Hematopoietic multipotent progenitor cell treated with erythropoietin and hydrocortisone succinate and interleukin-3 and kit ligand, for 15 days (in vitro differentiated cells): Measurements from ENCODE around the gene PPP2R2C.

Experiments used
- DNase-seq: peaks from one replicate; pipeline ENCODE4 v3.0.0-alpha.2; 2015; ENCODE audit warnings: low spot score

The PPP2R2C gene

DNA sequence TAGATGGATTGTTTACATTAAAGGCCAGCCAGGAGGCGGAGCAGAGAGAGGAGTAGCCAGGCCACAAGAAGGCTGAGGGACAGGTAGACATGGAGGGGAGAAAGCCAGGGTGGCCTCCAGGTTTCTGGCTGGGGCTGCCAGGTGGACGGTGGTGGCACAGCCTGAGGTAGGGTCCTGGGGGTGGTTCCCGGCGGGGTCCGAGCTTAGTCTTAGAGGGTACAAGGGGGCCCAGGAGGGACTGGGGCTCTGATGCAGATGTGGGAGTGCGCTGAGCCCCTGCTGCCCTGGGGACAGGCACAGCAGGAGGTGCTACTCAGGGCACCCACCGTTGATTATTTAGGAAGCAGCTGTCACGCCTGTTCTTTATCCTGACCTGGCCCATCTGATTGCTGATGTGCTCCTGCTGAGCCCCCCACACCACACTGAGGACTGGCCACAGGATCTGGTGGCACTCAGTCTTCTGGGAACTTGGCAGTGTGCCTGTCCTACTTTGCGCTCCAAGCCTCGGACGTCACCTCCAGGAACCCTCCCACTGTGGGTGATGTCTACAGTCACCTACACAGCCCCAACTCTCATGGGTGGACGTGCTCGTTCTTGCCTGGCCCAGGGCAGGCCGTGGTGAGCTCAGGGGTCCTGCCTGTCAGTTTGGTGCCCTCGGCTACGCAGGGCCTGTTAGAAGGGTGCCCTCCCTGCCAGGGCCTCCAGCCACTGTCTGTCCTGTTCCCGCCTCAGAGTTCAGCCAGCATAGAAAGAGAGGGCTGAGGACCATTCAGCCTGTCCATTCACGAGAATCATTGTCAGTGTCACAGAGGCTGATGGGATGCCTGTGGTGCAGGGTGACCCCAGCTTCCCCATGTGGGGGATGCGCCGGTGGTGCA, 190.7 kb downstream of the PPP2R2C start:
- no peak for DNase-seq

DNA sequence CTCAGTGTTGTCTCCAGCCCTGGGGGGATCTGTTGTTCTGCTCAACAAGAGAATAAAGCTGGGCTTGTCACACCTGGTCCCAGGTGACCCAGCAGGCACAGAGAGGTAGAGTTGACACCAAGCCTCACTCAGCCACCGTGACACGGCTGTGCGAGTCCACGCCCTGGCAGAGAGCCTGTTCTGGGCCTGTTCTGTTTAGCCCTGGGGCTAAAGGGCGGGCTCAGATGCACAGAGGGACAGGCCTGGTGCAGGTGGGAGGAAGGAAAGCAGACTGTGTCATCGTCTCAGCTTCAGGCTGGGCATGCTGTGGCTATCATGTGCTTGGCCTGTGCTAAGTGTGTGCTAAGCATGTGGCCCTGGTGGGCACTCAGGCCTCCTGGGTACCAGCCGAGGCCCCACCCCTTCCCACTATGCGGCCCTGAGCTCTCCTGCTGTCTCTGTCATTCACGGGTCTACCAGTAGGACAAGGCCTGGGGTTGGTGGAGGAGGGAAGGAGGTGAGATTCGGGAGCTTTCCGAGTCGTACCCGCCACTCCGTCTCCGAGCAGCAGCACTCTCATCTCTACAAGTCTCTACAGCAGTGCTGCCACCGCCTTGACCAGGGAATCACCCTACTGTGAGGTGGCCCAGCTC, 191.9 kb downstream of the PPP2R2C start:
- no peak for DNase-seq

DNA sequence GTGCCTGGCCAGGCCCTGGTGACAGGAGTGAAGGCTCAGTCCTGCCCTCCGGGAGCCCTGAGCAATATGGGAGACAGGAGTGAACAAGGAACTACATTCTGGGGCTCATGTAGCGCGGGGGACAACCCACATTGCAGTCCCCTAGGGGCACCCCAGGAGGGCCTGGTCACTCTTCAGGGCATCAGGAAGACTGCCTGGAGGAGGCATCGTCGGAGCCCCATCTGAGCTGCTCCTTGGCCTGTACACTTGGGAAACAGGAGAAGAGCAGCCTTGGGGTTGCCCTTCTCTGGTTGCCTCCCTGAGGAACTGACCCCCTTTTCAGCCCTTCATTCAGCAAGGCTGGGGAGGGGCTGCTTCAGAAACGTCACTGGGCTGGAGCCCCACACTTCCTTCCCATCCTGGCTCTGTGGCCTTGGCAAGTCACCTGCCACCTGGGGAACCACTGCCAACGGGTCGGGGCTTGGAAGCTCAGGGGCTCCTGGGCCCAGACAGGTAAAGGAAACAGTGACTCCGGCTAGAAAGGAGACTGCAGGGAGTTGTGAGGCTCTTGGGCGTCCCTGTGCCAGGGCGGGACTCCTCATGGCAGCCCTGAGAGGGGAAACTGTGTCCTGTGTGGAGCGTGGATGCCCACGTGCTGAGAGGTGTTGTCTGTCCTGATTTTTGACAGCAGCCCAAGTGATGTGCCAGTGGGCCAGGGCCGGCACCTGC, 192.7 kb downstream of the PPP2R2C start:
- DNase-seq, result no peak

DNA sequence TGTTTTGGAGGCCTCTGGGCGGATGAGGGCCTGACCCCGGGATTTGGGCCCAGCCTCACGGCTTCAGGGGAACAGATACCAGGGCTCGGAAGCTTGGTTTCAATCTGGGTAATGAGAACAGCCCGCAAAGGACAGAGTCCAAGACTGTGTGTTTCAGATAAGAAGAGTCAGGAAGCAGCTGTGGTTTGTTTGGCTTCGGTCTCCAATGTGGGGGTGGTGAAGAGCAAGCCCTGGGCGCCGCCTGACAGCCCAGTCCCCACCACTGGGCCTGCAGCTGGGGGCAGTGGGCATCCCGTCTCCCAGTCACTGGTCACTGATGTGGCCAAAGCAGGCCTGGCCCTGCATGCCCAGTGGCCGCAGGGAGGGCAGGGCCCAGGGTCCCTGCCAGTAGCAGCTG, 193.6 kb downstream of the PPP2R2C start:
- DNase-seq, result no peak

DNA sequence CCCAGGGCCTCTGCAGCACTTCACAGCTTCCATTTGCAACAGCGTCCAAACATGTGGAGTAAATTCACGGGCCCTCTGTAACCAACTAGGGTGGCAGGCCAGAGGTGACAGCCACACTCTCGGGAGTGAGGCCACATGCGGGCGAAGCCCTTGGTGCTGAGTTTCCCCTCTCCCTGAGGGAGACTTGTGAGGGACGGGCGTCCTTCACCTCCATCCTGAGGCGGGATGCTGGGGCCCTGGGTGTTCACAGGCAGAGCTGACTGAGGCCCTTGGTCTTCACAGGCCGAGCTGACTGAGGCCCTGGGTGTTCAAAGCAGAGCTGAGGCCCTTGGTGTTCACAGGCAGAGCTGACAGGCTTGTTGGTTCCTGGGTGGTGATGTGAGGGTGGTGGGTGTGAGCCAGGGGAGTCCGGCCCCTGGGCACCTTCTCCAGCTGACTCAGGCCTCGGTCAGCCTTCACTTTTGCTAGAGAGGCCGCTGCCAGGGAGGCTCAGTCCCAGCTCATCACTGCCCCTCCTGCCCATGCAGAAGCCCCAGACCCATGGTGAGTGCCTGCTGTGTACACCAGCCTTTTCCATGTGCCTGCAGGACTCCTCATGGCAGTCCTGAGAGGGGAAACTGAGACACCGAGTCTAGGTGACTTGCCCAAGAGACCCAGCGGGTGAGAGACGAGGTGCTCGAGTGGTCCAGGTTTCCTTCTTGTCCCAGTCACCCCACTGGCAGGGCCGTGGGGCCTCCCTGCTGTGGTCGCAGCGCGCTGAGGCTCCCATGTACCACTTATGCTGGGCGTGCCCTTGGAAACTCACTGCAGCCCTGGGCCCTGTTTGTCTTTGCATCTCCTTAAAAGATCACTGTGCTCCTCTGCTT, 194.2 kb downstream of the PPP2R2C start:
- DNase-seq, result no peak

DNA sequence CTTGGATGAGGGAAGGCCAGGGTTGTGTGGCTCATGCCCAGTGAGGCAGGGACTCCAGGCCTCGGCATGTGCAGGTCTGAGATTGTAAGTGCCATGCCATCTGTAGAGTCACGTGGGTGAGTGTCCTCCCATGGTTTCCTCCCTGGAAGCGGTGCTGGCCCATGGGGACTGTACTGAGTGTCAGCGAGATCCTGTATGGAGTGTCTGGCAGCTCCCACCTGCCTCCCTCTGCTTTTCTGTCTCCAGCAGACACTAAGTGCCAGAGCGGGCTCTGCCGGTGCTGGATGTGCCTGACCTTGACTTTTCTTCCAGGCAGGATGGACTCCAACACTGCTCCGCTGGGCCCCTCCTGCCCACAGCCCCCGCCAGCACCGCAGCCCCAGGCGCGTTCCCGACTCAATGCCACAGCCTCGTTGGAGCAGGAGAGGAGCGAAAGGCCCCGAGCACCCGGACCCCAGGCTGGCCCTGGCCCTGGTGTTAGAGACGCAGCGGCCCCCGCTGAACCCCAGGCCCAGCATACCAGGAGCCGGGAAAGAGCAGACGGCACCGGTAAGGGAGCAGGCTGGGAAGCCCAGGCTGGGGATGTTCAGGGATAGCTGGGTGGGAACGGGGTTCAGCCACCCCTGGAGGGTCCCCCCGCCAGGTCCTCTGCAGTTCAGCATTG, 195.1 kb downstream of the PPP2R2C start:
- DNase-seq, result no peak

DNA sequence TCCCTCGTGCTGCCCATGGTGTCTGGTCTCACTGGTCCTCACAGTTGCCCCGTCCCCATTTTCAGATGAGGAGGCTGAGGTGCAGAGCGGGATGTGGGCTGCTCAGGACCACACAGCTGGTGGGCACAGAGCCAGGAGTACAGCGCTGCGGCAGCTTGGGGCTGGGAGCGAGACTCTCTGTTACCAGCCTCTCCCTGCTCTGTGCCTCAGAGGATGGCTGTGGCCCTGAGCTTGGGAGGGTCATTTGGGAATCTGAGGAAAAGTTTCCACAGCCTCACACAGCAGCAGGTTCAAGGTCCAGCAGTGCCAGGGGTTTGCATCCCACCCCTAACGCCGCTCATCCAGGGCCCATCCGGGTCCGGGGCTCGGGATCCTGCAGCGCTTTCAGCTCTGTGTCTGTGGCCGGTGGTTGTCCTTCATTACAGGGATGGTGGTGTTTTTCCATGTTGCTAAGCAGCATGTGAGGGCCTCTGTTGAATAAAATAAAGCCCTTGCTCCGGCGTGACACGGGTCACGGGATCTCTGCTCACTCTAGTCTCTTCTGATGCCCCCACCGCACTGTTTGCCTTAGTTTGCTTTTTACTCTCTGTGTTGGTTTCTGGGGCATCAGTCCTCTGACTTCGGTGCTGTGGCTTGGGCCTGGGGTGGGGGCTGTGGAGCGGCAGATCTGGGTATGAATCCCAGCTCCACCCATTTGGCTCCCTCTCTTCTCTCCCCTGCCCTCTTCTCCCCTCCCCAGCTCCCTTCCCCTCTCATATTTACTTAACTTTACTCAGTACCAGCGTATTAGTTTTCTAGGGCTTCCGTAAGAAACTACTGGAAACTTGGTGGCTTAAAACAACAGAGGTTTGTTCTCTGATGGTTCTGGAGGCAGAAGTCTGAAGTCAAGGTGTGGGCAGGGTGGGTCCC, 196.3 kb downstream of the PPP2R2C start:
- no peak for DNase-seq

DNA sequence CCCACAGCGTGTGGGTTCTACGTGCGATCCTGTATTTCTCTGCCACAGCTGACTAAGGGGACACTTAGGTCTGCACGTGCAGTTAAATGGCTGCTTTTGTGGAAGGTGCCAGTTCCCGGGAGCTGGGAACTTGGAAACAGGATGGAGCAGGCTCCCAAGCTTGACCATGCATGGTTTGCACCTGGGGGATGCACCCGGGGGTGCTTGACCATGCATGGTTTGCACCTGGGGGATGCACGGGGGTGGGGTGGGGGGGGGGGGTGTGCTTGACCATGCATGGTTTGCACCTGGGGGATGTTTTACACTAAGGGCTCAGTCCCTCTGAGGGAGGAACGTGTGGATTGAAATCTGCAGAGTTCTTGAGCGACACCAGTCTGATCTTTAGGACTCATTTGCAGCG, 197.1 kb downstream of the PPP2R2C start:
- DNase-seq, result no peak

DNA sequence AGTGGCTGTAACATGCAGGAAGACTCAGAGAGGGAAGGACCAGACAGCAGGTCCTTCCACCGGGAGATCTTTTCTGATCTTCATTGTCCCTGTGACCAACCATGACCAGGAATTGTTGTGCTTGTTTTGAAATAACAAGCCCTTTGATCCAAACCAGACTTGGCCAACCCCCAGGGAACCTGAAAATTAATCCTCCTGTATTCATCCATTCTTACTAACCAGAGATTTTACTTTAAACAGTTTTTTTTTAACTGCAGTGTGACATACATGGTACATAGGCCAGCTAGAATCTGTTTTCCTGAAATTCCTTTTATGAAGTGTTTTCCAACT, 198.8 kb downstream of the PPP2R2C start:
- no peak for DNase-seq

DNA sequence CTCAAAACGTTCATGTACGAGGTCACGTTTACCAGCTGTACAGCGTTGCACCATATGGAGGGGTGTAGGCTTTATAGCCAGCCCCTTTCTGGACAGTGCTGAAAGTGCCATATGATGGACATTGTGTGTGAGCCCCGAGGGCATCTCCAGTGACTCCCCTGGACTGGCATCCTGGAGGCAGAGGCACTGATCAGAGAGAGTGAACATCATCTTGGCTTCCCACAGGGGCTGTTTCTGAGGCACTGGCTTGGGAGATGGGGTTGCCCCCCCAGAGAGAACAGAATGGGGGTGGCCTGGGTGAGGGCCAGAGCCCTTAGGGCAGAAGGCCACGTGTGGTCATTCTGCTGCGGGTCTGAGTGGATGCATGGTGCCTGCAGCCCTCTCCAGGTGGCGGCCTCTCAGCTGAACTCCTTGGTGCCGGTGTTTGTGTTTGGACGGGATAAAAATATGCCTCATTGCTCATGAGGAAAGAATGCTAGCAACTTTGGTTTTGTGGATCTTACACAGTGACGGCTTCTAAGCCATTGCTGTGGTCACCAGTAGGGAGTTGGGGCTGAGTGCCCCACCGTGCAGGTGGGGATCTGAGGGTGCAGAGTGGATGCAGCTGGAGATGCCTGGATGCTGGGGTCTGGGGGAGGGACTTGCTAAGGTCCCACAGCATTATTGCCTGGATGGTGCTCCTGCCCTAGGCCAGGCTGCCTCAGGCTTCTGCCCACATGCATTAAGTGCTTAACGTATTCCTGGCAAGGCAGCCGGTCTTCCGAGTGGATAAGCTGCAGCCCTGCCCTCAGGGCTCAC, 199.4 kb downstream of the PPP2R2C start:
- no peak for DNase-seq

DNA sequence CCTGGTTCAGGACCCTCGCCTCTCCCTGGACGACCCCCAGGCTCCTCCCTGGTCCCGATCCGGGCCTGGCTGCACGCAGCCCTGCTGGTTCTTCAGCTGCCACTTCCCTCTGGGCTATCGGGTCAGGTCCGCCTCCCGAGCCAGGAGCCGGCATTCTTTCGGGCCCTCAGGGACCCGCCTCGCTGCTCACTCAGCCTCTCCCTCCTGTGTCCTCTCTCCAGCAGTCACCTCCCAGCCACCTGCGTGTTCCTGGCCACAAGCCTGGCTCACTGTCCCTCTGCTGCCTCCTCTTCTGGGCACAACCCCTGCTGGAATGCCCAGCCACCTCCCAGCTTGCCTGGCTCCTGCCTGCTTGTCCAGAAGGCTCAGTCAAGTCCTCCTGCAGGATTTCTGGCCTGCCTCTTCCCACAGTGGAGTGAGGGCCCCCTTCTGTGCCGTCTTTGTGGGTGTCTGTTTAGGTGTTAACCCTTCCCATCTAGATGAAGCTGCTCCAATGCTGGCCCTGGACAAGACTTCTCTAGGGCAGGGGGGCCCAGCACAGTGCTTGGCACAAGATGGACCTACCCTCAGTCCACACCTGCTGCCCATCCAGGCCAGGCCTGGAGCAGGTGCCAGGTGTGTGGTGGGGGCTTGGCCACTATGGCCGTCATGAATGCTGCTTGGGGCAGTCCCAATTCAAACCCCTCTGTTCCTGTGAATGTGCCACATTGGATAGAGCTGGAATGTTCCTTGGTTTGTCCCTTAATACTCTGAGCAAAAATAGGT, 200.5 kb downstream of the PPP2R2C start:
- no peak for DNase-seq

DNA sequence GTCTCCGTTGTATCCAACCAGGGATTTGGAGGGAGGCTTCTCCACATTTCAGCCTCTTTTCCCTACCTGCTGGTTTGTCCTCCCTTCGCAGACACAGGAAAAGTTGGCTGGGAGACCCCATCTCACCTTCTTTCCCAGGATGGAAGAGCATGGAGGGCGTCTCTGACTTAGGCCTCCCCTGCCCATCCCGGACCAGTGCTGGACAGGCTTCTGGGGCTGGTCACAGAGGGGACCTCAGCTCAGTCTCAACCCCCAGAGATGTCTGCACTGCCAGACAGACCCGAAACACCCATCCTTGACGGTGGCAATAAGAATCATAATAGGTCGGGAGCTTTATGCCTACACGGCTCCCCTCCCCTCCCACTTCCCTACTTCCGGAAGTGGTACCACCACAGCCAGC, 201.2 kb downstream of the PPP2R2C start:
- no peak for DNase-seq

DNA sequence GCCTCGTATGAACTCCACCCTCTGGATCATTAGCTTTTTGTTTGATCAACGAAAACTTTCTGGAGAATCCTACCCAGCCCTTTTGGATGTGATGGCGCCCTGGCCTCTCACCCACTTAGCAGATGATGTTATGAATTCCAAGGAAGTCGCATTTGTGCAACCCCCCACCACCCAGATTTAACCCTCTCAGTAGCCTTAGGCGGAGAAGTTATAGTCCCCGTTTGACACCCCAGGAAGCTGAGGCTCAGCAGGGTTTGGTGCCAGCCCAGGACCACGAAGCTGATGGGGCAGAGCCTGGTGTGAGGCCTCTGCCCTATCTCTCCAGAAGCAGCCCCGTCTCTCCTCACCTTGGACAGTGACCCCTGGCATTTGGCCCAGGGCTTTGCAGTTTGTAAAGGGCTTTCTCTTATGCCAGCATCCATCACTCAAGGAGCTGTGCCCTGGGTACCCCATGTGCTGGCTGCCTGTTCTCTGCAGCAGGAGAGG, 201.7 kb downstream of the PPP2R2C start:
- DNase-seq, result no peak
